Gastroesophageal sphincter (tissue), 3 donors: ENCODE measurements around the gene FSCN2.

ENCODE experiments used
- EP300 ChIP-seq: sonication (generic); formaldehyde crosslinking; IDR thresholded peaks from one replicate; pipeline ENCODE4 v1.6.1; 2017; ENCODE audit warnings: antibody characterized with exemption, mild to moderate bottlenecking
- TF ChIP-seq, protein P1 (sequence below), 4 experiments: fragments of 200-600 bp in 2 of 4; fragments of 450-650 bp in 2 of 4; sonication (generic) in 1 of 4; IDR thresholded peaks; one replicate each; pipeline ENCODE4 v1.5.1; 2017 to 2019; ENCODE audit warnings: antibody characterized with exemption in 4 of 4, mild to moderate bottlenecking in 2 of 4, moderate library complexity in 2 of 4

- TF ChIP-seq, protein P1, sequence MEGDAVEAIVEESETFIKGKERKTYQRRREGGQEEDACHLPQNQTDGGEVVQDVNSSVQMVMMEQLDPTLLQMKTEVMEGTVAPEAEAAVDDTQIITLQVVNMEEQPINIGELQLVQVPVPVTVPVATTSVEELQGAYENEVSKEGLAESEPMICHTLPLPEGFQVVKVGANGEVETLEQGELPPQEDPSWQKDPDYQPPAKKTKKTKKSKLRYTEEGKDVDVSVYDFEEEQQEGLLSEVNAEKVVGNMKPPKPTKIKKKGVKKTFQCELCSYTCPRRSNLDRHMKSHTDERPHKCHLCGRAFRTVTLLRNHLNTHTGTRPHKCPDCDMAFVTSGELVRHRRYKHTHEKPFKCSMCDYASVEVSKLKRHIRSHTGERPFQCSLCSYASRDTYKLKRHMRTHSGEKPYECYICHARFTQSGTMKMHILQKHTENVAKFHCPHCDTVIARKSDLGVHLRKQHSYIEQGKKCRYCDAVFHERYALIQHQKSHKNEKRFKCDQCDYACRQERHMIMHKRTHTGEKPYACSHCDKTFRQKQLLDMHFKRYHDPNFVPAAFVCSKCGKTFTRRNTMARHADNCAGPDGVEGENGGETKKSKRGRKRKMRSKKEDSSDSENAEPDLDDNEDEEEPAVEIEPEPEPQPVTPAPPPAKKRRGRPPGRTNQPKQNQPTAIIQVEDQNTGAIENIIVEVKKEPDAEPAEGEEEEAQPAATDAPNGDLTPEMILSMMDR (IDR thresholded peaks at IDR 0.05), result no peak
- no peak for TF ChIP-seq EP300
Observed at GRCh38 chr17:81492706-81493105, 35.5 kb upstream of the FSCN2 start.
